ENCODE measurements around the gene CLIP4. TPM values are rescaled to one million over a fixed set of nuclear protein-coding genes. Genes with fewer than 3 reads are reported as not detected.

The CLIP4 gene
- total and polyA plus RNA-seq, 11 donors = 9.6 to 57.4 (median 42.6) TPM

GRCh38 chr2:29219374-29219773, 104.2 kb downstream of the CLIP4 start:
- no peak overlapping the region for H3K4me3 ChIP-seq
- TF ChIP-seq CTCF (IDR thresholded peaks at IDR 0.05) (no peak), POLR2A (IDR thresholded peaks at IDR 0.05) (no peak)
- peaks cover 0 to 9% (median 0%) of the 10 kb centered on the region in 12 donors for H3K4me1 ChIP-seq
- no peaks in the 10 kb centered on the region for H3K36me3 ChIP-seq
- H3K27ac ChIP-seq = no peak overlapping the region
- H3K27me3 ChIP-seq = peaks cover 0 to 7% (median 0%) of the 10 kb centered on the region in 9 donors
- intact Hi-C loops (cut with DNase I) = no loop called here
- DNase-seq (no peak), ATAC-seq (no peak)
- 77 to 89% (median 82%) methylated on average over 2 to 4 of the region's 4 CpGs for WGBS, 4 donors
- H3K9me3 ChIP-seq = no peaks in the 10 kb centered on the region

DNA sequence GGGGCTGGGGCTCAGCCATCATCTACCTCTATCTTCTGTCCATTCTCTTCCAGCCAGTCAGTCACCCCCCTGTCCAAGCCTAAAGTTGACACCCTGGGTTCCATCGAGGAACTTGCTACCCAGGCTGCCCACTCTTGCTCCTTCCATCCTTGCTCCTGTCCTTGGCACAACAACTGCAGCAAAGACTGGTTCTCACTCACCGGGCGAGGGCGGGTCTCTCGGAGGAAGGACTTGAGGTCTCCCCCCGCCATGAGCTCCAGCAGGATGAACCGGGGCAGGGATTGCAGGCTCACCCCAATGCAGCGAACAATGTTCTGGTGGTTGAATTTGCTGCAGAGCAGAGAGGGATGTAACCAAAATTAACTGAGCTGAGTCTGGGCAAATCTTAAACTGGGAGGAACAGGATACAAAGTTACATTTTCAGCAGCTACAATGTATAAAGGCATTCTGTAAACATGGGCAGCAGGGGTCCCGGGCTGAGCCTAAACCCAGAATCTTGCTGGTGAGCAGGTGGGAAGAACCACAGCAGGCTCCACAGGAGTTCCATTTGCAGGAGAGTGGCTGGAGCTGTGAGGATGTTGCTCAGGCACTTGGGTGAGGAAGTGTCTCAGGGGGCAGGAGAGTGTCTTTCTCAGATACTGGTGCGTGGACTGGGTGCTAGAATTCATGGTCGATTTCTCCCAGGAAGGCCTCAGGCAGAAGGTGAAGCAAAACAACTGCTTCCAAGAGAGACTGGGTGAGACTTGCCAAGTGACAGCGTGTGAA, 105.5 kb downstream of the CLIP4 start:
- DNase-seq = no peak

DNA sequence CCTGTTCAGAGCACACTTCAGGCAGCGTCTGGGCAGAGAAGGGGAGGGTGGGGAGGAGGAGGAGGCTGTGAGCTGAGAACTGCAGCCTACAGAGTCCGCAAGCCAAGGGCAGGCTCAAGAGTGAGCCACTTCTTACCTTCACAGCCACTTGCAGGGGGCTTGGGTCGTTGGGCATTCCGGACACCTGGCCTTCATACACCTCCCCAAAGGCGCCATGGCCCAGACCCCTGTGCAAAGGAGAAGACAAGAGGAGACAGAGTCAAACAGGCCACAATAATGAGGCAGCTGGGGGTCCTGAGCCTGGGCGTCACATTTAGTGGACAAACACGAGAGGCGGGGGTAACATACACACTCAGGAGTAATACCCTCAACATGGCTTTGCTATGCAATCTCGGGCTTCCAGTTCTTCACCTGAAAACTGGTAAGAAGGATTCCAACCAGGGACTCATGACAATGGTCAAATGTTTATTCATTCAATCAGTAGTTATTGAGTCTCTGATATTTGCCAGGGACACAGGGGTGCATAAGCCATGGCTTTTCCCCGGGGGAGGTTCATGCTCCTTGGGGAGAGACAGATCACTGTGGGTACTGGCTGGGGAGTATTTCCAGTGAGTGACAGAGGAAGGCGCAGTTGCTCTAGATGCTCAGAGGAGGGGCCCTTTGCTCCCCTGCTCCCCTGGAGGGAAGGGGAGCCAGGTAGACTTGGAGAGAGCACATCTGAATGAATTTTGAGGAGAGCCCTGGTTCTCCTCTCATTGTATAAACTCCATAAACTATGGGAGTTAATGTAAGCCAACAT, 107.4 kb downstream of the CLIP4 start:
- 79 to 85% (median 82%) methylated on average over 11 of the region's 11 CpGs for whole genome bisulfite sequencing, 4 donors
- H3K4me1 ChIP-seq = peaks cover 0 to 9% (median 0%) of the 10 kb centered on the region in 12 donors
- H3K9me3 ChIP-seq = no peaks in the 10 kb centered on the region
- no peak overlapping the region for H3K4me3 ChIP-seq
- DNase-seq (no peak), ATAC-seq (no peak)
- intact Hi-C loops (cut with DNase I) = no loop called here
- H3K27me3 ChIP-seq = peaks cover 0 to 32% (median 6%) of the 10 kb centered on the region in 9 donors
- no peak overlapping the region for H3K27ac ChIP-seq
- no peak for TF ChIP-seq POLR2A (IDR thresholded peaks at IDR 0.05)
- no peaks in the 10 kb centered on the region for H3K36me3 ChIP-seq

More for the DNA sequence above, 105.5 kb downstream of the CLIP4 start:
- no peaks in the 10 kb centered on the region for H3K9me3 ChIP-seq
- H3K36me3 ChIP-seq = no peaks in the 10 kb centered on the region
- ATAC-seq = no peak
- peaks cover 0 to 14% (median 0%) of the 10 kb centered on the region in 9 donors for H3K27me3 ChIP-seq
- intact Hi-C loops (cut with DNase I) = no loop called here
- no peak overlapping the region for H3K4me3 ChIP-seq
- H3K4me1 ChIP-seq = peaks cover 0 to 9% (median 0%) of the 10 kb centered on the region in 12 donors
- 78 to 84% (median 83%) methylated on average over 12 of the region's 12 CpGs for WGBS, 4 donors
- TF ChIP-seq CTCF (IDR thresholded peaks at IDR 0.05) = no peak
- no peak for TF ChIP-seq POLR2A (IDR thresholded peaks at IDR 0.05)
- no peak overlapping the region for H3K27ac ChIP-seq

GRCh38 chr2:29223257-29223656, 108.0 kb downstream of the CLIP4 start:
- H3K4me3 ChIP-seq = no peak overlapping the region
- H3K9me3 ChIP-seq = no peaks in the 10 kb centered on the region
- H3K4me1 ChIP-seq = peaks cover 0 to 9% (median 0%) of the 10 kb centered on the region in 12 donors
- TF ChIP-seq CTCF (IDR thresholded peaks at IDR 0.05) (no peak), POLR2A (IDR thresholded peaks at IDR 0.05) (no peak)
- ATAC-seq (no peak), DNase-seq (no peak)
- peaks cover 0 to 39% (median 11%) of the 10 kb centered on the region in 9 donors for H3K27me3 ChIP-seq
- no peak overlapping the region for H3K27ac ChIP-seq
- 84 to 88% (median 86%) methylated on average over 10 to 11 of the region's 11 CpGs for WGBS, 4 donors
- H3K36me3 ChIP-seq = no peaks in the 10 kb centered on the region
- intact Hi-C loops (cut with DNase I) = no loop called here

Data from heart left ventricle (tissue), 16 donors.